HG03103 (cell line): ENCODE results near the gene WNK4.

ENCODE experiments used
- ATAC-seq: cut with Tn5 transposase; IDR thresholded peaks from one replicate; pipeline ENCODE4 v1.9.1; 2021; ENCODE audit warnings: low read depth; ENCODE audit not compliant: unreplicated experiment

Gene WNK4

GRCh38 chr17:42832934-42833766, 52.7 kb downstream of the WNK4 start, which contains the start of gene PSME3:
TSS of gene PSME3 (plus strand) at chr17:42833397. CDS start at chr17:42833632, 235 bp downstream.
- ATAC-seq, result no peak

DNA sequence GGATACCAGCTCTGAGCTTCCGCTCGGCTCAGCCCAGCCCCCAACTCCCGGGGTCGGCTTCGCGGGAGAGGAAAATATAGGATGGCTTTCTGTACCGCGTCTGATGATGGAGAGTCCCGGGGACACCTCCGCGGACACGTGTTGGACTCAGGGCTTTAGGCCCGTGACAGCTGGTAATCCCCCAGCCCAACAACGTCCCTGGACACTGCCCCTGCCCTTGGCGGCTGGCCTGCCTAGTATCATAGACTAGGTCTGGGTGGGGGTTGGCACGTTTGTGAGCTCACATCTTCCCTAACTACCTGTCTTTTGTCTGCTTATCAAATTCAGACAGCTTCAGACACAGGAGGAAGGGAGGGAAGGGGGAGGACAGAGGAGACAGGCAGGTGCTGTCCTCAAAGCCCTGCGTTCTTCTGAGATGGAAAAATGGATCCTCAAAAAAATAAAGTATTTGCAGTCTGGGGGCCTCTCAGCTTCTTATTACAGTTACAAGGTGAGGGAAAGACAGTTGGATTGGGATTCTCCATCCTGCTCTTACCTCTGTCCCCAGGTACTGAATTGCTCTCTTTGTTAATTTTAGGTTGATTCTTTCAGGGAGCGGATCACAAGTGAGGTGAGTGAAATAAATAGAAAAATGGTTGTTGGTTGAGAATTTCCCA, 53.5 kb downstream of the WNK4 start:
- ATAC-seq, result no peak

DNA sequence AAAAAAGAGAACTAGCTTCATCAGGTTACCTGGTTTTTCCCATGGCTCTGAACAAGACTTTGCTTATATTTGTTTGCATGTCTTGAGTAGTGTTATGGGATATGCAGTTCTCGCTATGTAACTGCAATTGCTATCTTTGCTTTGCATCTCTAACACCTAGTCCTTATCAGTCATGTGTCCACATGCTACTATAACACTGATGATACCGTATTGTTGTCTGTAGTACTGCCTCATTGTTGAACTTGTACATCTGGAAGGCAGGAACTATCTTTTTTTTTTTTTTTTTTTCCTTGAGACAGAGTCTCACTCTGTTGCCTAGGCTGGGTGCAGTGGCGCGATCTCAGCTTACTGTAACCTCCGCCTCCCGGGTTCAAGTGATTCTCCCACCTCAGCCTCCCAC, 55.3 kb downstream of the WNK4 start:
- ATAC-seq, result no peak

GRCh38 chr17:42841975-42842685, 61.7 kb downstream of the WNK4 start:
- ATAC-seq, result no peak

GRCh38 chr17:42843358-42843934, 63.0 kb downstream of the WNK4 start:
- no peak for ATAC-seq

DNA sequence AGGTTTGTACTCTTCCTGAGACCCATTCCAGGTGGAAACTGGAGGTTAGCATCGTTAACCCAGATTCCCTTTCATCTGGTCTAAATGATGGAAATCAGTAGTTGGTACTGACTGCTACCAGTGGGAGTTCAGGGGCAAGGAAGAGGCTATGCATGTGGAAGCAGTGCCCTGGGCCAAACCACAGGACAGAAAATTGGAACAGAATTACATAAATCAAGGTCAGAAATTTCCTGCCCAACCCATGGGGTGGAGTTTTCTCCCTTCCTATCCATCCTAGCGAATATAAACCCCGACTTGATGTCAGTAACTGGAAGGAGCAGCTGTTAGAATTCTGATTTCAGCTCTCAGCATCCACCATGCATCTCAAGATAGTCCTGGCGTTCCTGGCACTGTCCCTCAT, 63.9 kb downstream of the WNK4 start, which contains the start of gene AOC2:
Gene AOC2 (plus strand): TSS at position 310 of the 400 bp plus-strand sequence. CDS start 47 bp downstream, at position 357.
- ATAC-seq, result no peak

DNA sequence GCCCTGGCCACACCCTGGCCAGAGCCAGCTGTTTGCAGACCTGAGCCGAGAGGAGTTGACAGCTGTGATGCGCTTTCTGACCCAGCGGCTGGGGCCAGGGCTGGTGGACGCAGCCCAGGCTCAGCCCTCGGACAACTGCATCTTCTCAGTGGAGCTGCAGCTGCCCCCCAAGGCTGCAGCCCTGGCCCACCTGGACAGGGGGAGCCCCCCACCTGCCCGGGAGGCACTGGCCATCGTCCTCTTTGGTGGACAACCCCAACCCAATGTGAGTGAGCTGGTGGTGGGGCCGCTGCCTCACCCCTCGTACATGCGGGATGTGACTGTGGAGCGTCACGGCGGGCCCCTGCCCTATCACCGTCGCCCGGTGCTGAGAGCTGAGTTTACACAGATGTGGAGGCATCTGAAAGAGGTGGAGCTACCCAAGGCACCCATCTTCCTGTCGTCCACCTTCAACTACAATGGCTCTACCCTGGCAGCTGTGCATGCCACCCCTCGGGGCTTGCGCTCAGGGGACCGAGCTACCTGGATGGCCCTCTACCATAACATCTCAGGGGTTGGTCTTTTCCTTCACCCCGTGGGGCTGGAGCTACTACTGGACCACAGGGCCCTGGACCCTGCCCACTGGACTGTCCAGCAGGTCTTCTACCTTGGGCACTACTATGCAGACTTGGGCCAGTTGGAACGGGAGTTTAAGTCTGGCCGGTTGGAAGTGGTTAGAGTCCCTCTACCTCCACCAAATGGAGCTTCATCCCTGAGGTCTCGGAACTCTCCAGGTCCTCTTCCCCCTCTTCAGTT, 64.5 kb downstream of the WNK4 start:
- no peak for ATAC-seq

GRCh38 chr17:42845556-42845917, 65.1 kb downstream of the WNK4 start:
- ATAC-seq, result no peak

GRCh38 chr17:42845918-42846593, 65.6 kb downstream of the WNK4 start:
- no peak for ATAC-seq
